Measurements from ENCODE around the gene OSBPL9. TPM values are rescaled to one million over a fixed set of nuclear protein-coding genes. Genes with fewer than 3 reads are reported as not detected.
"Not testable (repeated sequence)": the region's sequence is repeated elsewhere in the genome, so short reads cannot be mapped to it uniquely, and the experiment has no call there.

Gene OSBPL9
- total RNA-seq, 1 donor from 2014 or later, result 91.2 TPM

- Mint-ChIP-seq H3K27me3 (ENCODE audit: unreplicated experiment) (no peaks in the 10 kb centered on the region), H3K27ac (ENCODE audit: unreplicated experiment) (no peak overlapping the region)
- no peak for DNase-seq (ENCODE audit: low spot score)
Observed at GRCh38 chr1:51693419-51694155, 76.7 kb downstream of the OSBPL9 start.

GRCh38 chr1:51697166-51697565 is 80.3 kb downstream of the OSBPL9 start:
- peaks cover 1% of the 10 kb centered on the region for H3K27me3 Mint-ChIP-seq (ENCODE audit: unreplicated experiment)
- H3K9me3 Mint-ChIP-seq (ENCODE audit: unreplicated experiment), result no peaks in the 10 kb centered on the region
- no peak for DNase-seq (ENCODE audit: low spot score)

More at GRCh38 chr1:51693419-51694155, 76.7 kb downstream of the OSBPL9 start:
- H3K4me1 Mint-ChIP-seq (ENCODE audit: unreplicated experiment), result peaks cover 16% of the 10 kb centered on the region
- H3K9me3 Mint-ChIP-seq (ENCODE audit: unreplicated experiment), result no peaks in the 10 kb centered on the region
- TF ChIP-seq, protein P1, sequence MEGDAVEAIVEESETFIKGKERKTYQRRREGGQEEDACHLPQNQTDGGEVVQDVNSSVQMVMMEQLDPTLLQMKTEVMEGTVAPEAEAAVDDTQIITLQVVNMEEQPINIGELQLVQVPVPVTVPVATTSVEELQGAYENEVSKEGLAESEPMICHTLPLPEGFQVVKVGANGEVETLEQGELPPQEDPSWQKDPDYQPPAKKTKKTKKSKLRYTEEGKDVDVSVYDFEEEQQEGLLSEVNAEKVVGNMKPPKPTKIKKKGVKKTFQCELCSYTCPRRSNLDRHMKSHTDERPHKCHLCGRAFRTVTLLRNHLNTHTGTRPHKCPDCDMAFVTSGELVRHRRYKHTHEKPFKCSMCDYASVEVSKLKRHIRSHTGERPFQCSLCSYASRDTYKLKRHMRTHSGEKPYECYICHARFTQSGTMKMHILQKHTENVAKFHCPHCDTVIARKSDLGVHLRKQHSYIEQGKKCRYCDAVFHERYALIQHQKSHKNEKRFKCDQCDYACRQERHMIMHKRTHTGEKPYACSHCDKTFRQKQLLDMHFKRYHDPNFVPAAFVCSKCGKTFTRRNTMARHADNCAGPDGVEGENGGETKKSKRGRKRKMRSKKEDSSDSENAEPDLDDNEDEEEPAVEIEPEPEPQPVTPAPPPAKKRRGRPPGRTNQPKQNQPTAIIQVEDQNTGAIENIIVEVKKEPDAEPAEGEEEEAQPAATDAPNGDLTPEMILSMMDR (IDR thresholded peaks at IDR 0.05; ENCODE audit: unreplicated experiment), result no peak
- H3K36me3 Mint-ChIP-seq (ENCODE audit: low read depth, unreplicated experiment), result no peaks in the 10 kb centered on the region
- no peak overlapping the region for H3K4me3 Mint-ChIP-seq (ENCODE audit: unreplicated experiment)

DNA sequence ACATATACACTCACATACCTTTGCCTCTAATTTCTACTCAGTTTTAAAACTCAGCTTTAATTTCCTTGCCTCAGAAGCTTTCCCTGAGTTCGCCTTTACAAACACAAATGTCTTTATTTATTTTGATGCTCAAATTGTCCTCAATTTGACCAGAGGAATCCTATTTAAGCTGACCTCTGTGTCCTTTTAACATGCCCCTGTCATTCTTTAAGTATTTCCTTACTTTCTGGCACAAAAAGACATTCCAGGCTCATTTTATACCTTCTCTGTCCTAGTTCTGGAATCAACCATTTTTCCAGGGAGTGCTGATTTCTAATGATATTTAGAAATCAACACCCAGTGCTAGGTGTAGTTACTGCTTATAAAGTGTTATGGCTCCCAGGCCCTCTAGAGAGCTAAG is 82.5 kb downstream of the OSBPL9 start:
- no peaks in the 10 kb centered on the region for H3K4me1 Mint-ChIP-seq (ENCODE audit: unreplicated experiment)
- H3K4me3 Mint-ChIP-seq (ENCODE audit: unreplicated experiment), result no peak overlapping the region
- H3K9me3 Mint-ChIP-seq (ENCODE audit: unreplicated experiment), result no peaks in the 10 kb centered on the region
- DNase-seq (ENCODE audit: low spot score), result no peak
- no peaks in the 10 kb centered on the region for H3K36me3 Mint-ChIP-seq (ENCODE audit: low read depth, unreplicated experiment)
- TF ChIP-seq, protein P1 (IDR thresholded peaks at IDR 0.05; ENCODE audit: unreplicated experiment), result no peak
- H3K27ac Mint-ChIP-seq (ENCODE audit: unreplicated experiment), result no peak overlapping the region
- H3K27me3 Mint-ChIP-seq (ENCODE audit: unreplicated experiment), result peaks cover 1% of the 10 kb centered on the region

More at GRCh38 chr1:51697166-51697565, 80.3 kb downstream of the OSBPL9 start:
- H3K4me3 Mint-ChIP-seq (ENCODE audit: unreplicated experiment), result no peak overlapping the region
- H3K36me3 Mint-ChIP-seq (ENCODE audit: low read depth, unreplicated experiment), result no peaks in the 10 kb centered on the region
- H3K4me1 Mint-ChIP-seq (ENCODE audit: unreplicated experiment), result peaks cover 11% of the 10 kb centered on the region
- H3K27ac Mint-ChIP-seq (ENCODE audit: unreplicated experiment), result no peak overlapping the region
- TF ChIP-seq, protein P1 (IDR thresholded peaks at IDR 0.05; ENCODE audit: unreplicated experiment), result no peak

DNA sequence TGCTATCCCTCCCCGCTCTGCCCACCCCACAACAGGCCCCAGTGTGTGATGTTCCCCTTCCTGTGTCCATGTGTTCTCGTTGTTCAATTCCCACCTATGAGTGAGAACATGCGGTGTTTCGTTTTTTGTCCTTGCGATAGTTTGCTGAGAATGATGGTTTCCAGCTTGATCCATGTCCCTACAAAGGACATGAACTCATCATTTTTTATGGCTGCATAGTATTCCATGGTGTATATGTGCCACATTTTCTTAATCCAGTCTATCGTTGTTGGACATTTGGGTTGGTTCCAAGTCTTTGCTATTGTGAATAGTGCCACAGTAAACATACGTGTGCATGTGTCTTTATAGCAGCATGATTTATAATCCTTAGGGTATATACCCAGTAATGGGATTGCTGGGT is 84.9 kb downstream of the OSBPL9 start:
- not testable (repeated sequence) for H3K27ac Mint-ChIP-seq (ENCODE audit: unreplicated experiment); DNase-seq (ENCODE audit: low spot score); H3K27me3 Mint-ChIP-seq (ENCODE audit: unreplicated experiment); H3K4me3 Mint-ChIP-seq (ENCODE audit: unreplicated experiment); H3K36me3 Mint-ChIP-seq (ENCODE audit: low read depth, unreplicated experiment); H3K9me3 Mint-ChIP-seq (ENCODE audit: unreplicated experiment); H3K4me1 Mint-ChIP-seq (ENCODE audit: unreplicated experiment)

DNA sequence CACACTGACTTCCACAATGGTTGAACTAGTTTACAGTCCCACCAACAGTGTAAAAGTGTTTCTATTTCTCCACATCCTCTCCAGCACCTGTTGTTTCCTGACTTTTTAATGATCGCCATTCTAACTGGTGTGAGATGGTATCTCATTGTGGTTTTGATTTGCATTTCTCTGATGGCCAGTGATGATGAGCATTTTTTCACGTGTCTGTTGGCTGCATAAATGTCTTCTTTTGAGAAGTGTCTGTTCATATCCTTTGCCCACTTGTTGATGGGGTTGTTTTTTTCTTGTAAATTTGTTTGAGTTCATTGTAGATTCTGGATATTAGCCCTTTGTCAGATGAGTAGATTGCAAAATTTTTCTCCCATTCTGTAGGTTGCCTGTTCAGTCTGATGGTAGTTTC is 85.3 kb downstream of the OSBPL9 start:
- not testable (repeated sequence) for DNase-seq (ENCODE audit: low spot score); H3K27ac Mint-ChIP-seq (ENCODE audit: unreplicated experiment); H3K36me3 Mint-ChIP-seq (ENCODE audit: low read depth, unreplicated experiment); H3K9me3 Mint-ChIP-seq (ENCODE audit: unreplicated experiment); H3K4me1 Mint-ChIP-seq (ENCODE audit: unreplicated experiment); H3K27me3 Mint-ChIP-seq (ENCODE audit: unreplicated experiment); H3K4me3 Mint-ChIP-seq (ENCODE audit: unreplicated experiment)

- TF ChIP-seq, protein P1 (IDR thresholded peaks at IDR 0.05; ENCODE audit: unreplicated experiment), result no peak
- no peaks in the 10 kb centered on the region for H3K36me3 Mint-ChIP-seq (ENCODE audit: low read depth, unreplicated experiment)
- H3K27me3 Mint-ChIP-seq (ENCODE audit: unreplicated experiment), result peaks cover 3% of the 10 kb centered on the region
- no peak overlapping the region for H3K27ac Mint-ChIP-seq (ENCODE audit: unreplicated experiment)
- no peak overlapping the region for H3K4me3 Mint-ChIP-seq (ENCODE audit: unreplicated experiment)
- no peaks in the 10 kb centered on the region for H3K9me3 Mint-ChIP-seq (ENCODE audit: unreplicated experiment)
- DNase-seq (ENCODE audit: low spot score), result no peak
- H3K4me1 Mint-ChIP-seq (ENCODE audit: unreplicated experiment), result no peaks in the 10 kb centered on the region
Observed at GRCh38 chr1:51705035-51705434, 88.1 kb downstream of the OSBPL9 start.
